Left forelimb (tissue), 1 donor: Measurements from ENCODE around the gene CCDC134.
"Not testable (repeated sequence)": the region's sequence is repeated elsewhere in the genome, so short reads cannot be mapped to it uniquely, and the experiment has no call there.

Experiments
- DNase-seq: peaks from one replicate; pipeline ENCODE4 v3.0.0-alpha.2; 2018; ENCODE audit warnings: low spot score

CCDC134 gene

GRCh38 chr22:41825376-41825775 is 24.9 kb downstream of the CCDC134 start:
- DNase-seq, result no peak

GRCh38 chr22:41826021-41826420 is 25.5 kb downstream of the CCDC134 start:
- DNase-seq, result no peak

GRCh38 chr22:41826430-41827383 is 26.2 kb downstream of the CCDC134 start:
- no peak for DNase-seq

GRCh38 chr22:41827671-41828070 is 27.2 kb downstream of the CCDC134 start:
- no peak for DNase-seq

DNA sequence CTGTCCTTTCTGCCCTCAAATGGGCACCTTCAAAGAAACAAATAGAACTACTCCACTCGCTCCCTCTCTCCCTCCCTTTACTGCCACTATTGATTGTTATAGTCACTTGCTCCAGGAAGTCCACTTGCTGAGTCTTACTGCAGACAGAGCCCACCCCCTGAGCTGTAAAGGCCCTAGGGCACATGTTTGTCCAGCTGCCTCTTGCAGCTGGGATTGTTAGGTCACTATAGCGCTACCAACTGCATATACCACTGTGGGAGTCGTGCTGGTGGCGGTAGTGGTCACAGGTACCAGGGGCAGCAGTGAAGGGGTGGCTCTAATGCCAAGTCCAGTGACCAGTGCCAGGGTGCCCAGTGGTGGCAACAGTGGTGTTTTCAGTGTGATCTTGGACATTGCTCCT is 28.0 kb downstream of the CCDC134 start:
- DNase-seq, result no peak

DNA sequence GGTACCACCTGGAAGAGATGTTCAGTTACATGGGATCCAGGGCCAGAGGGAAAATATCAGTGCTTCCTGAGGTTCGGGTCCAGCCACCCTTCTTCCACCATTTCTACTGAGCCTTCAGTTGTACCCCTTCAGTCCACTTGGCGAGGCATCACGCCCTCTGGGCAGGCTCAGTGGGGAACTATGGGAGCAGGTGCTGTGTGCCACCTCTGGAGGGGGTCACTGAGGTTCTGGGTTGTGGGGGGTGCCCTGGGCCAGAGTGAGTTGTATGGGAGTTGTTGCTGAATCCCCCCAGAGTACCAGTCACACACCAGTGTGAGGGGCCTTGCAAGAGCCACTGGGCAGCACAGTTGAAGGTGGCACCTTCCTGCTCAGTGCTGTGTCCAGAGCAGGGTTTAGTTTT is 29.7 kb downstream of the CCDC134 start:
- no peak for DNase-seq

DNA sequence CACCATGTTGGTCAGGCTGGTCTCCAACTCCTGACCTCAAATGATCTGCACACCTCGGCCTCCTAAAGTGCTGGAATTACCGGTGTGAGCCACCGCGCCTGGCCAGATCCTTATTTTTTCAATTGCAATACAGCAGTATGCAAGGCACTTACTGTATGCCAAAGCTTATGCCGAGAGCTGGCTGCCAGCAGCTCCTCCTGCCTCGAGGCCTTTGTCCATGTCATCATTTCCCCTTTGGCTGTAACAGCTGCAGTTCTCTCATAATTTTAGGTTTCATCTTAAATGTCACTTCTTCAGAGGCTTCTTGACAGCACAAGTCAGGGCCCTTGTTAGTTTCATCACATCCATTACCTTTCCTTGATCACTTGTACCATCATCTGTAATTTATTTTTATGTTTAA is 30.9 kb downstream of the CCDC134 start:
- DNase-seq, result no peak

GRCh38 chr22:41831828-41832552 is 31.5 kb downstream of the CCDC134 start:
- no peak for DNase-seq

DNA sequence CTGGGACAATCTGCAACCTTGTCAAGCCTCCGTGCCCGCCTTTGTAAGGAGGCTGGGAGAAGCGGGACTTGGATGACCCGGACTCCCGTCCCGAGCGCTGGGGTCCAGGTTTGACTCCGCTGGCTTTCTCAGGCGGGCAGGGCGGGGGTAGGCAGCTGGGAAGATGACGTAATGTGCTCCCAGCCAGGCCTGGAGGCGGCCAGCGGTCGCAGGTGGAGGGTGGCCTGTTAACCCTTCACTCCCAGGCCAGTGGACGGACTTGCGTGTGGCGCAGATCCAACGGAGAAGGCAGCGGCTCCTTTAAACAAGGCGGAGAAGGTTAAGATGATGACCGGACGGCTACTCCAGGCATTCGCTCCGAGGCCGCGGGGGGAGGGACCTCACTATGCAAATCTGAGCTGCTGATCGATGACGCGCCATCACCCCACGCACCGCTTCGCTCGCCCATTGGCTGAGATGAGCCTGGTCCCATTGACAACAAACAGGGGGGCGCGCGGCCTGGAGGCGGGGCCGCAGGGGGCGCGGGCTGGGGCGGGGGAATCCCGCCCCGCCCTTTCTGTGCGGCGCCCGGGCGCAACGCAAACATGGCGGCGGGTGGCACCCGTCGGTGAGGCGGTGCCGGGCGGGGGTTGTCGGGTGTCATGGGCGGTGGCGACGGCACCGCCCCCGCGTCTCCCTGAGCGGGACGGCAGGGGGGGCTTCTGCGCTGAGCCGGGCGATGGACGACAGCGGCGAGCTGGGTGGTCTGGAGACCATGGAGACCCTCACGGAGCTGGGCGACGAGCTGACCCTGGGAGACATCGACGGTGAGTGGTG is 32.3 kb downstream of the CCDC134 start, which contains the start of gene SREBF2:
Gene SREBF2, plus strand, starts transcription at position 553 of the 816 bp plus-strand sequence. Its CDS starts 166 bp downstream, at position 719.
- DNase-seq, result peak; percentile 99

DNA sequence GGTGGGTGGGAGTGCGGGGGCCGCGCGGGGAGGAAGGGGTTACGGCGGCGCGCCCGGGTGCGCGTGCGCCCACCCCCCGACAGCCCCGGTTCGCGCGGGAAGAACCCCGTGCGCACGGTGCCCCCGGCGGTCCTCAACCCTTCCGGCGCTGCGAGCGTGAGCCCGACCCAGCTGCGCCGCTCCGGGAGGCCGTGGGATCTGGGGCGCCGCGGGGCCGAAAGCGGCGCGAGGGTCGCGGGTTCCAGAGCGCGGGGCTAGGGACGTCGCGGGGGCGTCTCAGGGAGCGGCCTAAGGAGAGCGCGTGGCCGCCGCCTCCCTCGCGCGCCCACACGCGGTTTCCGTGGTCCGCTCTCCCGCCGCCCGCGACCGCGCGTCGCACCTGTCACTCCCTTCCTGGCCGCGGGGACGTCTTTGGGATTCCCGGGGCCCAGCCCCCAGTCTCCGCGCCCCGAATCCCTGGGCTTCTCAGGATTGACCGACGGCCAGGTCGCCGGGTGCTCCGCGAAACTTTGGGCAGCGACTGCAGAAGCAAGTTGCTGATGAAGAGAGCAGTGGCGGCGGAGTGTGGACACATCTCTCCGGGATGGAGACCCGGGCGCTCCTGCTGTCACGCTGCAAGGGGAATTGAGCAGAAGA is 33.0 kb downstream of the CCDC134 start:
- peak; percentile 70 for DNase-seq

DNA sequence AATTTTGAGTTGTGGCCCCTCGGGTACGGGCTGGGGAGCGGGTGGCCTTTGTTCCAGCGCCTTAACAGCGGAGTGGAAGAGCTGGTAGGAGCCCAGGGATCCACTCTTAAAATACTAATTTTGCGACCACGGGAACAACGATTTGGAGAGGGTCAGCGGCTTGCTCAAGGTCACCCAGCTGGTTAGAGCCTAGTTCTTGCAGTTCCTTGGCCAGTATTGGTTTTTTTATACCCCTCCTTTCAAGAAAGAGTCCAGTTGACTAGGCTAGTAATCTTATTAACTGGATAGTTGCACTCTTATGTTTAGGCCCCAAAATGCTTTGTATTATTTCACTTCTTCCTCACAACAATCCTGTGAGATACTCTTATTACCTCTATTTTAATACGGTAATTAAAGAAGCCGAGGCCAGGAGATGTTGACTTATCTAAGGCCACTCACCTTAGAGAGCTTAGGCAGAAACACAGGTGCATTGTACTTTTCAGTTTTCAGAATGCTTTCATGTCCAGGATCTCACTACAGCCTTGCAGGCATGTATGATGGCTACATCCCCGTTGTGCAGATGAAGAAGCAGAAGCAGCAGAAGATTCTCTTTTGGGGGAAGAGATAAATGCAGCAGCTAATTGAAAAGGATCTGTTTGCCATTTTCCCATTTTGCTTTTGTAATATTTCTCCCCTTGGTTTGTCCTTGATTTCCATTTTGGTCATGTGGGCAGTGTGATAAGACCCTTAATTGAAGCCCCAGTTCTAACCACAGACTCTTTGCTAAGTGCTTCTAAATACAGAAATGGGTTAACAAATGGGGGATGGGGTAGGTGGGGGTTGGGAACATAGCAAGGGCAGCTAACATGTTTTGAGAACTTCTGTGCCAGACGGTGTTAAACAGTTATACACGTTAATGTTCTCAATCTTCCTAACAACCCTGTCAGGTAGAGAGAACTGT is 33.8 kb downstream of the CCDC134 start:
- no peak for DNase-seq

DNA sequence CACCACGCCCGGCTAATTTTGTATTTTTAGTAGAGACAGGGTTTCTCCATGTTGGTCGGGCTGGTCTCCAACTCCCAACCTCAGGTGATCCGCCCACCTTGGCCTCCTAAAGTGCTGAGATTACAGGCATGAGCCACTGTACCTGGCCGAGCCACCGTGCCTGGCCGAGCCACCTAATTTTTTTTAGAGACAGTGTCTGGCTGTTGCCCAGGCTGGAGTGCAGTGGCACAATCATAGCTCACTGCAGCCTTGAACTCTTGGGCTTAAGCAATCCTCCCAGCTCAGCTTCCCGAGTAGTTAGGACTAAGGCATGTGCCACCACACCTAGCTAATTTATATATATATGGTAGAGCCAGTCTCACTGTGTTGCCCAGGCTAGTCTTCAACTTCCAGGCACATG is 35.0 kb downstream of the CCDC134 start:
- not testable (repeated sequence) for DNase-seq

DNA sequence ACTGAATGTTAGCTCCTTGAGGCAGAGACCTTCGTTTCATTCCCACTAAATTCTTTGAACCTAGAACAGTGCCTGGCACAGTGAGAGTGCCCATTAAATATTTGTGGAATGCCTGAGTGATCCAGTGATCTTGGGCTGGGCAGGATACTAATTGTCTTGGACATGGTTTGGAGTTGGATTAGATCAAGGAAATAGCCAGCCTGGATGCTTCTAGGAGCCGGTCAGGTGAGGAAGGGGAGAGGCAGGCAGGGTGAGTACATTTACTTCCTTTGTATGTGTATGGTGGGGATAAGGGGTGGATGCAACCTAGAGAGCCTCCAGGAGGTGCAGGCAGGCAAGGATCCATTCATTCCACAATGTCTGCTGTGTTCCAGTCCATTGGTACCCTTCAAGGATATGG is 36.1 kb downstream of the CCDC134 start:
- no peak for DNase-seq

- no peak for DNase-seq
These were observed 38.6 kb downstream of the CCDC134 start for GRCh38 chr22:41838842-41839618.

DNA sequence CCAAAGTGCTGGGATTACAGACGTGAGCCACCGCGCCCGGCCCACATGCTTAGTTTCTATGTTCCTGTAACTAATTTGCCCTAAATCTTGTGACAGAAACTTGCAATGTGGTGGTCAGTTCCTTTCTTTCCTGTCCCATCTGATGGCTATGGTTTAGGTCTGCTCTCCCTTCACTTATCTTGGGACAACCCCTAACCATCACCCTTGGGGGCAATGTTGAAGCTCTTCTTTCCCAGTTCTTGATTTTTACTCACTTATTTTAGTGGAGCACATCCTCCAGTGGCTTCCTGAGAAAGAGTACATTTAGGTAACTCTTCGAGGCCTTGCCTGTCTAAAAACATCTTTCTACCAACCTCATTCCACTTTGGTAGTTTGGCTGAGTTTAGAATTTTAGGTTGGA is 39.7 kb downstream of the CCDC134 start:
- no peak for DNase-seq

DNA sequence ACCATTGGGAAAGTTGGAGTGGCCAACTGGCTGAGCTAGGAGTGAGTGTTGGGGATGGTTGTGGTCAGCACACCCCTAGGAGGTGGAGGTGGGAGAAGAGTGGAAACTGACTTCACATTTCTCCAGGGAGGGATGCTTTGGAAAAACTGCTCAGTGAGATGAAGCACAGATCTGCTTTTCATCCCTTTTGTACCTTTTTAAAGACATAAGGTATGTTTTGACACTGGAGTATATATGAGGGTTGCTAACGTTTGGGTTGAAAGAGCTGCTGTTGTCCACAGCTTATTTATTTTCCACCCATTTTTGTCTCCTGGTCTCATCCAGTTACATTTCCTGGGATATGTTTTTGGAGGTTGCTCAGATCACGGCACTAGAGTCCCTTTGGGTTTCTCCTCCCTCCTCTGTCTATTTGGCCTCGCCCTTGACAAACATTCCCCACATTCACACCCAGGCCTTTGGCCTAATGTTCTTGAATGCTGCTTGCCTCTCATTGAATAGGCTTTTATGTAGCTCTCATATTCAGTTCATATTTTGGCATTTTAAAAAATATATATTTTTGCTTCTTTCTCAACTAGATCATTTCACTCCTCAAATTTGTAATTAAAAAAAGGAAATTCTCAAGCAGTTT is 40.7 kb downstream of the CCDC134 start:
- DNase-seq, result no peak

DNA sequence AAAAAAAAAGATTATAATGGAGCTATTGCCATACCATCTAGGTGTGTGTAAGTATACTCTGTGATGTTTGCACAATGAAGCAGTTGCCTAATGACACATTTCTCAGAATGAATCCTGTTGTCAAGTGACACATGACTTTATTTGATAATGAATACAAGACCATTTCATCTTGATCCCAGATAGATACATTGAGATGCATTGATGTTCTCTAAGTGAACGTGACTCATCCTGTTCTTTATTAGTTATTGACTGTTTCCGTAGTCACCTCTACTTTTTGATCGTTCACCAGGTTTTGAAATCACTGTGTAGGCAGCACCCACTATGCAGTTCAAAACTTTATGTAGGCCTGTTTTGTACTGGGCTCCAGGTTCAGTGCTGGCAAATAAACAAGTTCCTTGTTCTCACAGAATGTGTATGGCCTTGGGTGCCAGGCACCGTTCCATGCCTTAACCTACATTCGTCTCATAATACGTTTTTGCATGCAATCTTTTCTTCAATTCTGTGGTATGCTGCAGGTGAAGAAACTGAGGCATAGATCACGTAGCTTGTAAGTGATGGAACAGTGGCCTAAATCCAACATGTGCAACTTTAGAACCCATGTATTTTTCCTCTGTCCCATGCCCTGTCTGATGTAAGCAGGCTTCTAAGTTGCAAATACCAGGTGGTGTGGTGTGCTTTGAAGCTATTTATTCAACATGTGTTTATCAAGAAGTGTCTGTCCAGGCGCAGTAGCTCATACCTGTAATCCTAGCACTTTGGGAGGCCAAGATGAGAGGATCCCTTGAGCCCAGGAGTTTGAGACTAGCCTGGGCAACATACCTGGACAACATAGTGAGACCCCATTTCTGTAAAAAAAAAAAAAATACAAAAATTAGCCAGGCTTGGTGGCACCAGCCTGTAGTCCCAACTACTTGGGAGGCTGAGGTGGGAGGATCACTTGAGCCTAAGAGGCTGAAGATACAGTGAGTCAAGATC is 42.8 kb downstream of the CCDC134 start:
- no peak for DNase-seq

DNA sequence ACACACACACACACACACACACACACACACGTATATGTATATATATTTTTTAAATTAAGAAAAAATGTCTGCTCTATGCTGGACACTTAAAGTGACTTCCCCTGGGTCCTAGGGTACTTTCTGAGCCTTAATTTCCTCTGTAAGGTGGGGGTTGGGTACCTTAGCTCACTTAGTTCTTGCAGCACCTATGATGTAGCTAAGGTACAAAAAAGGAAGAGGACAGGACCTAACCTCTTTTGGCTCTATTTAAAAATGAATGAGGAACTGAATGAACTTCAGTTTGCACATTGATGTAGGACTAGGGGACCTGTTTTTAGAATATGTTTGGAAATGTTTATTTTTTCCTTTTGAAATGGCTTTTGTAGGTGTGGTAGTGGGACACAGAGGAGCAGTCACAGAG is 43.6 kb downstream of the CCDC134 start:
- DNase-seq, result no peak
